Measurements from ENCODE around the gene SSX2IP.

The SSX2IP gene

DNA sequence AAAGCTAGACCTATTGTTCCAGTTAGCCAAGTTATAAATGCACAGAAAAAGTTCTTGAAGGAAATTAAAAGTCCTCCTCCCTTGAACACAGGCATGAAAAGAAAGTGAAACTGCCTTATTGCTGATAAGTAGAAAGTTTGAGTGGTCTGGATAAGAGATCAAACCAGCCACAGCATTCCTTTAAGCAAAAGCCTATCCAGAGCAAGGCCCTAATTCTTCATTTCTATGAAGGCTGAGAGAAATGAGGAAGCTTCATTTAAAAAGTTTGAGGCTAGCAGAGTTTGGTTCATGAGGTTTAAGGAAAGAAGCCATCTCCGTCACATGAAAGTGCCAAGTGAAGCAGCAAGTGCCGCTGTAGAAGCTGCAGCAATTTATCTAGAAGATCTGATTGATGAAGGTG is 2.7 kb upstream of the SSX2IP start:
- TF ChIP-seq, protein P1, sequence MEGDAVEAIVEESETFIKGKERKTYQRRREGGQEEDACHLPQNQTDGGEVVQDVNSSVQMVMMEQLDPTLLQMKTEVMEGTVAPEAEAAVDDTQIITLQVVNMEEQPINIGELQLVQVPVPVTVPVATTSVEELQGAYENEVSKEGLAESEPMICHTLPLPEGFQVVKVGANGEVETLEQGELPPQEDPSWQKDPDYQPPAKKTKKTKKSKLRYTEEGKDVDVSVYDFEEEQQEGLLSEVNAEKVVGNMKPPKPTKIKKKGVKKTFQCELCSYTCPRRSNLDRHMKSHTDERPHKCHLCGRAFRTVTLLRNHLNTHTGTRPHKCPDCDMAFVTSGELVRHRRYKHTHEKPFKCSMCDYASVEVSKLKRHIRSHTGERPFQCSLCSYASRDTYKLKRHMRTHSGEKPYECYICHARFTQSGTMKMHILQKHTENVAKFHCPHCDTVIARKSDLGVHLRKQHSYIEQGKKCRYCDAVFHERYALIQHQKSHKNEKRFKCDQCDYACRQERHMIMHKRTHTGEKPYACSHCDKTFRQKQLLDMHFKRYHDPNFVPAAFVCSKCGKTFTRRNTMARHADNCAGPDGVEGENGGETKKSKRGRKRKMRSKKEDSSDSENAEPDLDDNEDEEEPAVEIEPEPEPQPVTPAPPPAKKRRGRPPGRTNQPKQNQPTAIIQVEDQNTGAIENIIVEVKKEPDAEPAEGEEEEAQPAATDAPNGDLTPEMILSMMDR (IDR thresholded peaks at IDR 0.05): no peak

DNA sequence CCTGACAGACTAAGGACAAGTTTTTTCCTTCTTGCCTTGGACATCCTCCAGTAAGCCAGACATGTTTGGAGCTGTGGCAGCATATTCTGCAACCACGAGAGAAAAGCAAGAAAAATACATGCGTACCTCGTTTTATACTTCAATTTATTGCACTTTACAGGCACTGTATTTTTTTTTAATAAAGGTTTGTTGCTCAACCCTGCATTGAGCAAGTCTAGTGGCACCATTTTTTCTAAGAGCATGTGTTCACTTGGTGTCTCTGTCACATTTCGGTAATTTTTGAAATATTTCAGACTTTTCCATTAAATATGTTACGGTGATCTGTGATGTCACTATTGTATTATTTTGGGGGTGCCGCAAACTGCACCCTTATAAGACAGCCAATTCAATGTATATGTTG is 2.1 kb upstream of the SSX2IP start:
- TF ChIP-seq, protein P1 (IDR thresholded peaks at IDR 0.05): no peak

DNA sequence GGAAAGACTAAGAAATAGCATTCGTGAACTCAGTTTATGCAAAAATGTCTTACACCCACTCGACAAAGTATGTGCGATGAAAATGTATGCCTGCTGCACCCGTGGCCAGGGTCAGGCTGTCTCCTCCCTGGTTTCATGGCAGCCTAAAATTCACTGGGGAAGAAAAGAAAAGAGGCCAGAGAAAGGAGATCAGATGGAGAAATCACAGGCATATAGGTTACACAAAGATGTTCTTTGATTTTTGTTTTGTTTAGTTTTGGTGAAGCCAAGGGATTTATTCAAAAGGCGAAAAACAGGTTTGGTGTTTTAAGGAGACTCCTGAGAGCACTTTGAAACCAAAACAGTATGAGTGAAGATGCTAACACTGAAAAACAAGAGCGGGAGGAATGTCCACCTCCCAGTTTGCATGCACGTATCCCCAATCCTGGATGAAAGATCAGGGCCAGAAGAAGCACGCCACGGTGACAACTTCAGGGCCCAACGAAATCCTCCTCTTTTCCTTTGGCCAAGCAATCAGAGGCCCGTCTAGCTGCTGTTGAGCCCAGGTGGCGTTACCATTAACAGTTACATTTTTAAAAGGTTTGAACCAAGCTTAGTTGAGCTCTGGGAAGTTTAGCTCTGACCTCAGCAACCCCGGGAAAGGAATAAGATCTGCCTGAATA is 992 bp upstream of the SSX2IP start:
- TF ChIP-seq, protein P1 (IDR thresholded peaks at IDR 0.05): no peak

DNA sequence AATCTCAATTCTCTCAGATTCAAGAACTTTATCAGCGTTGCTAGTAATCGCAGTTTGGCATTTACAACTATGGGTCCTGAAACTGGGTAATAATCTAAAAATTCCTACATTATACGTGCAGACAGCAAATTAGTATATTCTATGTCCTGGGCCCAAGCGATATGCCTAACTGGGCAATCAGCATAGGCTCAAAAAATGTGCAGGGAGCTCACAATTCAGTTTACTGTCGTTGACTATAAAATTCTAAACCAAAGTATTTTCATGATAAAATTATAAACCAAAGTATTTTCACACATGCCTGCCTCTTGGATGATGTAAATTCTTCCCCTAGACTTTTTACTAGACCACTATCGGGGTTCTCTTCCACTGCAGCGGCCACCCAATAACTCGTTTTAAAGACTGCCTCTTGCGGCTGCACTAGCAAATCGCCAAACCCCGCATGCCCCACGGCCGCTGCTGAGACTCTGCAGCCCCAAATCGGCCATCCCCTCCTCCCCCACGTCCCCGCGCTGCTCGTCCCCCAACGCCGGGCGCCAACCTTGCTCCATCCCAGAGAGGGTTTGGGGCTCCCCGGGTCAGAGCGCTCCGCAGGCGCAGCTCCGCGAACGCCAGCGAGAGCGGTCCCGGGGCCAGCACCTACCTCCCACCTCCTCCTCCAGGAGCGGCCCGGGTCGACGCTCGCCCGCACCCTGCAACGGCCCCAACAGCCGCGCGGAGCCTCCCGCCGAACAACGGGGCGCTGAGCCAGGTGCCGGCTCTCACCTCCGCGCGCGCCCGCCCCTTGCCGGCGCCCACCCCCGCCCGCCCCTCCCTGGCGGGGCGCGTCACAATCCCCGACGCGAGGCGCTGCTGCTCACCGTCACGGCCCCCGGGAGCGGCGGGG is 506 bp downstream of the SSX2IP start:
- TF ChIP-seq, protein P1 (IDR thresholded peaks at IDR 0.05): peak; percentile 47

DNA sequence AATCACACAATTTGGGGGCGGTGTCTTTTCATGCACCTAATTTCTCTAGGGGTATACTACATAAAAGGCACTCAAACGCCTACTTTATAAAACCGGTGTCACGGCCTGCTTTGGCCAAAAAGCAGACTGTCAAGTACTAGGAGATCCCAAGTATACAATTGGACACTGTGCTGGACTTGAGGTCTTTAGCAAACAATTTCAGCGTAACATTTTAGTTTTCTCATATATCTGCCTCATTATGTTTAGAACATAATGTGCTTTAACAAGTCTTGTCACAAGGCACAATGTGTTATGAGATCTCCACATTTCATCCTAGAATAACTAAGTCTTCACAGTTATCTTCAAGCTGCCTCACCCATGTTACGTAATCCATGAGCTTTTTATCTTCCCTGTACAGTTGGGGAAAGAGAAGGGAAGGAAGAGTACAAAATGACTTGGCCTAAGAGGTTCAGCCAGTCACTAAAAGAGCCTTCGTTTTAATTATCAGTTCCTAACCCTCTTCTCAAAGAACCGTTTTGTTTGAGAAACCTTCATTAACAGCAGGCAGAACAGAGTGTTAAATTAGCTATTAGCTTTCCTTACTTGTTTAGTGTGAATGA is 1.7 kb downstream of the SSX2IP start:
- TF ChIP-seq, protein P1 (IDR thresholded peaks at IDR 0.05): no peak

DNA sequence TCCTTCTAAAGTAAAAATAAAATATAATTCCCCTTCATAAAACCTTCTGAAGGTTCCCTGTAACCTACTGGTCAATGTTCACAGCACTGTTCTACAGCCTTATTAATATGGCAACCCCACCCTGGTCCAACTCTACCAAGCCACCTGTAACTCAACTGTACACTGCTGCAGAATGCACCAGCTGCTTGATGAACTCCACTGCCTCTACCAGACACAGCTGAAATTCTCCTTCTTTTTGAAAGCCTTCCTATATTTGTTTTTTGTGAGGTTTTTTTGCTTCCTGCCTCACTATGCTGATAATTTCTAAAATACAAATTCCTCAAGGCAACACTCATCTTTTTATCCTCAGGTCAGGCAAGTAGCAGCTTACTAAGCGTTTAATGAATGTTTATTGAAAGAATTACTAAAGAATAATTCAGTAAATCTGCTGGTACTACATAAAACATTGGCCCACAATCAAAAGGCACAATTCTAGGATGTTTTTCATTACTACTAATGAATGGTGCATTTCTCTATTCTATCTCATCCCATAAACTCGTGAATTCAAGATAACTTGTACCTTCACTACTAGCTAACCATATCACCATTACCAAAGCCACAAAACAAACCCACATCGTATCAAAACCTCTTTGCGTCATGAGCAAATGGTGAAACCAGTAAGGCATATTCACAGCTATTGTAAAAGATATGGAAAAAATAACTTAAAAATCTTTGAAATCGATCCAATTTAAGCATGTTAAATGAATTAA is 2.4 kb downstream of the SSX2IP start:
- TF ChIP-seq, protein P1 (IDR thresholded peaks at IDR 0.05): no peak

DNA sequence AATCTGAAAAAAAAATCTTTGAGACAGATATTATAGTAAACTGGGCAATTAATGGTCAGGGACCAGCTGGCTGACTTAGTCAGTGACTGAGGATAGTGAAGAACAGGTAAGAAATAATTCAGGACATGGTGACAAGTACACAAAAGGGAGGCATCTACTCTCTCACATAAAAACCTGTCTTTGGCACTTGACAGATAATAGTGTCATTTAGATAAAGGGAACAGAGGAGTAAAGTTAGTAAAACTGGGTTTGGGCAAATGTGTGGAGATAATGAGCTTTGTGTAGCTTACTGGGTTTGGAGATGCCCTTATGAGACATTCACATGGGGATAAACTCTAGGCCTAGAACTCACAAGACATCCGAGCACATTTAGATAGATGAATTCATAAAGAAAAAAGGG is 4.0 kb downstream of the SSX2IP start:
- TF ChIP-seq, protein P1 (IDR thresholded peaks at IDR 0.05): no peak
